ENCODE data around the gene NFIC.
A peak's percentile ranks its signal among the peaks of the same experiment; 100 is the strongest.

The NFIC gene

GRCh38 chr19:3359919-3360420 lies 6.4 kb upstream of the NFIC start:
- DNase-seq: no peak

- DNase-seq: peak; percentile 68
Measured at GRCh38 chr19:3360421-3361383, 5.7 kb upstream of the NFIC start.

DNA sequence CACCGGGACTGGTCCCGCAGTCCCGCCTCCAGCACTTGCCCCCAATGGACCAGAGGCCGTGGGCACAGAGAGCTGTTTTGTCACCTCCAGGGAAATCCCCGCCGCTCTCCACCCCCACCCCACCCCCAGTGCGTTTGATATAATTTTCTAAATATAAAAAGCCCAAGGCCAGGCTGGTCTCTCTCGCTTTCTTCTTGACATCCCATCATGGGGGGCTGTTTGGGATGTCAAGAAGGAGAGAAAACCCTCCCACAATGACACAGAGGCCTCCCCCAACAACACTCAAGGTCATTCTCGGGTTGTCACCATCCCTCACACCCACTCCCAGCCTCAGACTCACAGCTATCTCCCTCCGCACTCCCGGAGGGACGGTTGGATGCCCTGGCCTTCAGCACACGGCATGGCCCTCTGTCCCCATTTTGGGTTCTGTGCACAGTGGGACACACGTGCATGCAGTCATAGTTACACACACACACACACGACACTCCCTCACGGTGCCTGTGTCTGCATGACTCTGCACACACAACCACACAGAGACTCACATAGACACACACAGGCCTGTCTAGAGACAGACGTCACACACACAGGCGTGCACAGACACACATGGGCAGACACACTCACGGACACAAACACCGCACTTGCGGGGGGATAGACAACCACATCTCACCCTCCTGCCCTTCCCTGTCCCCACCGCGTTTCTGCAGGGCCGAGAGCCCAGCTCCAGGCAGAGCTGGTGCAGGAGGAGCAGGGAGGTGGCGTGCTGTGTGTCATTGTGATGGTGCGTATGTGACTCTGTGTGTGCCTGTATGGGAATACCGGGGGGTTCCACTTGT lies 4.8 kb upstream of the NFIC start:
- DNase-seq: no peak

GRCh38 chr19:3362217-3362906 lies 4.0 kb upstream of the NFIC start:
- no peak for DNase-seq

DNA sequence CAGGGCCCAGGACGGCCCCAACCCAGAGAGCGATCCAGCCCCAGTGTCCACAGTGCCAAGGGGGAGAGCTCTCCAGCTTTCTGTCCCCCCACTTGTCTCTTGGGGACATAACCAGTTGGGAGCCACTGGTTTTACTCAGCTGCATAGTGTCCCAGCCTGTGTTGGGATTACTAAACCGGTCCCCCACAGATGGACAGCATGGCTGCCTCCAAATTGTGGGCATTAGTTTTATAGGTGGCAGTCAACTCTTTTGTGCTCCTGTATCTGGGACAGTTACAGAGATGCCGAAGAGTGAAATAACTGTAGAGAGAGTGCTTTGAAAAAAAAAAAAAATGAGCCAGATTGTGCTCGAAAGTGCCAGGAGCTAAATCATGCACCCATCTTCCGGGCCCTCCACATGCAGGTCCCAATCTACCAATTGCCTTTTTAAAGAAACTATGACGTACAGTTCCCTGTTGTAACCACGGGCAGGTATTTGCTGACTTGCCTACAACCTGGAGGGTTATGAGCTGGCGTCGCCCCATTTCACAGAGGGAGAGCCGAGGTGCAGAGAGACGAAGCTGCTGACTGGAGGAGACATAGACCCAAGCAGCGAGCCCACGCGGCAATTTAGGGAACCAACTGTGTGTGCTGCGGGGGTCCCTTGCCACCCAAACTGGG lies 2.4 kb upstream of the NFIC start:
- no peak for DNase-seq

DNA sequence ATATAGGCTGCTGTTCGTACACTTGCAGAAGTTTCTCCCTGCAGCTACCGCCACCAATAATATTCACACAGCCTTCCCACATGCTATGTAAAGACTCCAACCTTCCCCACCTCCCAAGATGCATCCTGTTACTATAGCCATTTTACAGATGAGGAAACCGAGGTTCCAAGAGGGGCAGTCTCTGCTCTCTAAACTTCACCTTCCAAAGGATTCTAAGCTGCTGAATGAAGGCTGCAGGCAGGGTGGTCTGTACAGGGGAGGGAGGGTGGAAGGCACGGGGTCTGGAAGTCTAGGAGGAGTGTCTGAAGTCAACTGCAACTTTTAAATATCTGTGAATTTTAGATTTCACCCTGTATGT lies 1.9 kb upstream of the NFIC start:
- no peak for DNase-seq

DNA sequence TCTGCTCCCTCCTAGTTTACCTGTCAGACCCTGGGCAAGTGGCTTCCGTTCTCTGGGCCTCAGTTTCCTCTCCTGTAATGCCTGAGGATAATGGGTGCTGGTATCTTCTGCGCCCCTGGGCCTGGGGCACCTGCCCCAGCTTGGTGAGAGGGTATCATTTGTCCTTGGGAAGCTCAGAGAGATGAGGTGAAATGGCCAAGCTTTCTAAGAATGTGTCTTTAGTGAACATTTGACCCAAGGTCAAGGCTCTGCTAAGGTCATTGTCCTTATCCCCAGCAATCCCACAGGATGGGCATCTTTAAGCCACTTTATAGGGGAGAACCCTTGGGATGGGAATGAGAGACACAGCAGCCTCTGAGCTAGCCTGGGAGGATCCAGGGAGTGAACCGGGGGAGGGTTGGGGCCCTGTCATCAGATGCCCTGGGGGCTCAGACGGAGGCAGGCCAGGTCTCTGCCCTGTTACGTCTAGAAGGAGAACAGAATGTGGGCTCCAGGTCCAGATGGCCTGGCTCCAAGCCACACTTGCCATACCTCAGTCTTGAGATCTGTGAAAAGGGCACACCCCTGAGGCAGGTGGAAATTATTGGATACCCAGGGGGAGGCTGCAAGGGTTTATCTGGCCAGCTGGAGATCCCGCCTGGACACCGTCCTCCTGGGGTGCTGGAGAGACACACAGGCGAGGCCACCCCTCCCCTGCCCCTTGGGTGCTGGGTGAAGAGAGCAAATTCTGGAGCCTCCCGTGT lies 1.1 kb upstream of the NFIC start:
- DNase-seq: no peak

DNA sequence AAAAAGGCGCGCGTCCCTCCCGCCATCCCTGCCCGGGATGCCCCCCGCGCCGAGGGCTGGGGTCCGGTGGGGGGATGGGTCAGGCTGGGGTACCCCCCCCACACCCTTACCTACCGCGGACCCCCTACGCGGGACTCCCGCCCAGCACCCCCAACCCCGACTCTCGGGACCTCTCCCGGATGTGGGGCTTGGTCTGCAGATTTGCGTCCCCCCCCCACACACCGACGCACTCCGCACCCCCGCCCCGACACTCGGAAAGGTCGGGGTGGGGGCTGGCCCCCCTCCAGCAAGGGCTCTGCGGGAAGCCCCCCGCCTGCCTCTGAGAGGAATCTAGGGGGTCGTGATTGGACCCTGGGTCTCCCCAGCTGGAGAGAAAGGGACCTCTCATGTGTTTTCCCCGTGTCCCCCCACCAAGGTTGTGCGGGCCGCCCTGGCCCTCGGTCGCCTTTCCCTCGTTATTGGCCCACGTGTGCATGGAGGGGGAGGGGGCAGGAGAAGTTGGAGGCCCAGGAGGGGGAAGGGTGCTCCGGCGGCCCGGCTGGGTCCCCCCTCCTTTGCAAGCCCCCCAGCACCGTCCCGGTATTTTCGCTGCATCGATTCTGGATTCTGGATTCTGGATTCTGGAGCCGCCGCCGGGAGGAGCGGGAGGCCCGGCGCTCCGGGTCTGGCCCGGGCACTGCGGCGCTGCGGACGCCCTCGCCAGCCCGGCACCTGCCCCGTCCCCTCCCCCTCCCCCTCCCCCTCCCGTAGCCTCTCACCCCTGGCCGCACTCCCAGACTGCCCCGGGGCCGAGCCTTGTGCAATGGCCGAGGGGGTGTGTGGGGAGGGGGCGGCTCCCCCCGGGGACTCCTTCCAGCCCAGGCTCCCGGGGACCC lies 607 bp downstream of the NFIC start:
- no peak for DNase-seq

DNA sequence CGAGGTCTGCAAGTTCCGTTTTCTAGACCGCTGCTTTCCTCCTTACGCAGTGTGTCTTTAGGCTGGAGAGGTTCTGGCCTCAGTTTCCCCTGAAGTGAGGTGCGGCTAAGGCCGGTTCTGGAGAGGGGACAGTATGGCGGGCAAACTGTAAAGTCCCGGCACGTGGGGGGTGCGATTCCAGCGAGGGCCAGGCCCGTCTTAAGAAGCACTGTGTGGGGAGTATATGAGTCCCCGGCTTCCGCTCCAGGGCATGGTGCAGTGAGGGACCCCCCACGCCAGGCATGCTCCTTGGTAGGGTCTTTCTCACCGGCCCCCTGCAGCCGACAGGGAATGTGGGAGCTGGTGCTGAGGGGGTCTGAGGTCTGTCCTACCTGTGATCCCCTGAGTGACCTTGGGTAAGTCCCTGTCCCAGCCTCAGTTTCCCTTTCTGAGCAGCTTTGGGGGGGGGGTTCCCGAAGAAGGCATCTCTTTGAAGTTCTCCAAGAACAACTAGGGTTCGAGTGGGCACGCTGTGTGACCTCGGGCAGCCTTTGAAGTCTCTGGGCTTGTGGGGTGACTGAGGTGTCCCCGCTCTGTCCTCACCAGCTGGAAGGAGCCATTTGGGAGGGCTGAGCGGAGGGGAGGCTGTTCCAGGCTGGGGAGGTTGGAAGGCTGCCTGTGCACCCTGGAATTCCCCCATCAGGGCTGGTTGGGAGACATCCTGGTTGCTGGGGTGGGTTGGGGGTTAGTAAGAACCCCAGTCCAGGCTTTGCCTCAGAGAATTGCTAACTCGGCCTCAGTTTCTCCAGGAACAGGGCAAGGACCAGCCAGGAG lies 1.5 kb downstream of the NFIC start:
- no peak for DNase-seq

DNA sequence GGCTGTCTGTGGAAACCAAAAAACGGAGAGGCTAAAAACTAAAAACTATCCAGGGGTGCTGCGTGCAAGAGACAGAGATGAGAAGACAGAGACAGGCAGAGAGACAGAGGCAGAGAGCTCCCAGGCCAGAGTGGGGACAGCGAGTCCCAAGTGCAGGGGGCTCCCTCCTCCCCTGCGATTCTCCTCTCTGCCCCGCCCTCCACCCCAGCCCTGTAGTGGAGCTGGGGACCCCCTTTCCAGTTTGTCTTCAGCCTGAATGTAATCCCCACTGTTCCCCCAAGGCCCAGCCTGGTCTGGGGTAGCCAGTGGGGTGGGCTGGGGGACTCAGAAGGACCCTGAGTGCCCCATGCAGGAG lies 2.0 kb downstream of the NFIC start:
- DNase-seq: no peak

DNA sequence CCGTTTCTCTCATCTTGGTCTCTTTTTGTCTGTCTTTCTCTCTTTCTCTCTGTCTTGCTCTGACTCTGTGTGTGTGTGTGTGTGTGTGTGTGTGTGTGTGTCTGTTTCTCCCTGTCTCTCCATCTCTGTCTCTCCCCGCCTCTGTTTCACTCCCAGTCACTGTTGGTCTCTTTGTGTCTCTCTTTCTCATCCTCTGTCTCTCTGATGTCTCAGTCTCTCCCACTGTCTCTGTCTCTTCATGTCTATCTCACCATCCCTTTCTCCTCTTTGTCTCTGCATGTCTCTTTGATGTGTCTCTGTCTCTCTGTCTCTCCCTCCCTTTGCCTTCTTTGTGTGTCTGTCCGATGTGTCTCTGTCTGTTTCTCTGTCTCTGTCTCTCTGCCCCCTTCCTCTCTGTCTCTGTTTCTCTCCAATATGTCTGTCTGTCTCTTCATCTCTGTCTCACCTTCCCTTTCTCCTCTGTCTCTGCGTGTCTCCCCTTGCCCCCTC lies 2.5 kb downstream of the NFIC start:
- no peak for DNase-seq

GRCh38 chr19:3369337-3370213 lies 3.2 kb downstream of the NFIC start:
- DNase-seq: no peak

DNA sequence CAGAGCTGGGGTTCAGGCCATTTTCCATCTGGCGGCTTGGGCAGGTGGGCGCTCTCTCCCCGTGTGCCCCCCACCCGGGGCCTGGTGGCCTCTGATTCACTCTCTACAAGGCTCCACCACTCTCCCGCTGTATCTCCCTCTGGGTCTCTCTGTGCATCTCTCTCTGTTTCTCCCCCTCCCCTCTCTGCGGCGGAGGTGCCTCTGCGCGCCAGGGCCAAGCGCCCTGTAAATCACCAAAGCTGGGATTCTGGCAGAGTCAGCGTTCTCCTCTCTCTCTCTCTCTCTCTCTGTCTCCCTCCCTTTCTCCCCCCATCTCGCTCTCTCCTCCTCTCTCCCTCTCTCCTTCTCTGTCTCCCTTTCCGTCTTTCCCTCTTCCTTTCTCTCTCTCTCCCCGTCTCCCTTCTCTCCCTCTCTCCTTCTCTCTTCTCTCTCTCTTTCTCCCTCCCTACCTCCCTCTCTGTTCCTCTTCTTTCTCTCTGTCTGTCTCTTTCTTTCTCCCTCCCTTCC lies 3.9 kb downstream of the NFIC start:
- no peak for DNase-seq

DNA sequence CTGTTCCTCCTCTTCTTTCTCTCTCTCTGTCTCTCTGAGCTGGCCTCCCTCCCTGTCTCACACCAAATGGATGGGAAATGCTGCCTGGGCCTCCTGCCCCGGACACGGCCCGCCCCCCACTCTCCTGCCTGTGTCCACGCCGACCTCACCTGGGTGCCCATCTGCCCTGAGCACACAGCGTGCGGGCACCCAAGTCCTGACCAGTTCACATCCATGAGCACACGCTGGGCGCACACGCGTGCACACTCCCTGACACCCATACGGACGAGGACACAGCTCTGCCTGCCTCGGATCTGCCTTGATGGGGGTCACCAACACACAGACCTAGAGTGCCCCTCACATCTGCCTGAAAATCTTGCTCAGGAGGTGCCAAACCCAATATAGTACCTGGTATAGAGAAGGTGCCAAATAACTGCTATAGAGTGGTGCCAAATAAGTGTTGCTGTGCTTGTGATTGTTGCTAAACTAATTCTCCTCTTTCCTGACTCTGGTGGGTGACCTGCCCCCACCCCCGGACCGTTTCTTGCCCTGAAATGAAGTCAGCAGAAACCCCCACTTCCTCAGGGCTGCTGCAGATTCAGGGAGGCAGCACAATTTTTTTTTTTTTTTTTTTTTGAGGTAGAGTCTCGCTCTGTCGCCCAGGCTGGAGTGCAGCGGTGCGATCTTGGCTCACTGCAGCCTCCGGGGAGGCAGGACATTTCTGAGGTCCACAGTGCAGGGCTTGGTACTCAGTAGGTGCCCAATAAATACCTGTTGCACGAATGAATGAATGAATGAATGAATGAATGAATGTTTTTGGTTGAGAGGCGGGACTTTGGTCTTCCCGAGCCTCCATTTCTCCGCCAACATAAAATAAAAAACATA lies 4.6 kb downstream of the NFIC start:
- no peak for DNase-seq

DNA sequence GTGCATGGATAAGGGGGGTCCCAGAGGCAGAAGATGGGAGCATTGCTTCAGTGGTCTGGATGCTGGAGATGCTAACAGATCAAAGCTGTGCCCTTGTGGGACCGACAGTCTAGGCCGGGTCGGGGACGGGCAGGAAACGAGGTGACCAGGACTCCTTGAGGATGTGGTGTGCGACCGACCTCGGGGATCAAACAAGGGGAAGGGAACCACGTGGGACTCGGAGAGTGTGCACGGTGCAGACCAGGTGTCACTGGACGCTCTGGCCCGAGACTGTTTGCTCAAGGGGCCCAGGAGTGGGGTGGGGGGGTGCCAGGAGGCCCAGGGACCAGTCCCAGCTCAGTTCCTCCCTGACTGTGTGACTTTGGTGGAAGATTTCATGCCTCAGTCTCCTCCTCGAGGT lies 6.0 kb downstream of the NFIC start:
- DNase-seq: no peak

- DNase-seq: no peak
Measured at GRCh38 chr19:3373971-3374368, 7.6 kb downstream of the NFIC start.

DNA sequence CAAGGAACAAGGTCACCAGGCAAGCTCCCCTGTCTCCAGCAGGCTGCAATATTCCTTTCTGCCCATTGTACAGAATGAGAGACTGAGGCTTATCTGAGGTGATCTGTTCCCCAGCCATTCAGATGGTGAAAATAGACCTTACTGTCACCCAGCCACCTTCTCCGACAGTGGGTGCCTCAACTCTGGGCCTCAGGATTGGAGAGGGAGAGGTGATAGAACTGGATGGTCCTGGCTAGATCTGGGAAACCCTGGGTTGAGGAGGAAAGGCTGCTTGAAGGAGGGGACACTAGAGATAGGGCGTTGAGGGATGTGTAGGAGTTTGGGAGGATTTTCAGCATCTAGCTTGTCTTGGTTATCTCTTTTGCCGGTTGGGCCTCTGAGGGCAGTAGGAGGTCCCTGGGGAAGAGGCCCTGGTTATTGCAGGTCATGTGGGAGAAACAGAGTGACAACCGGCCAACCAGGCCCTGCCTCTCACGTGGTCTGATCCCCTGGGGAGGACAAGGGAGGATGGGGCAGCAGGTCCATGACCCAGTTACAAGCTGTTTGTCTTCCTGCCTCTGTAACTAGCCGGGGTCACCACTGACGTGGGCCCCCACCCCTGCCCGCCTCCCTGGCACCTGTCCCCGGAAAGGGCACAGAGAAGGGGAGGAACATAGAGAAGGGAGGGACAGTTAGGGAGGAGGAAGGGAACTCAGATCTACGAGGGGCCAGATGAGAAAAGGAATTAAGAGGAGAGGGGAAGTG lies 8.2 kb downstream of the NFIC start:
- DNase-seq: no peak
